ENCODE data around the gene FOXC2.

- no peak for TF ChIP-seq POLR2A (IDR thresholded peaks at IDR 0.05)
- TF ChIP-seq CTCF (IDR thresholded peaks at IDR 0.05) = no peak
Measured at GRCh38 chr16:86585821-86586611, 19.4 kb downstream of the FOXC2 start.

Data from body of pancreas (tissue), 4 donors.